RWPE1 (cell line): ENCODE results near the gene IHH.

Experiments used
- CTCF ChIA-PET: fragments of 350-600 bp; sonication (Branson Sonifier 250); formaldehyde crosslinking; extraction: SDS; loops from one replicate; lab custom pipeline; 2021; lab: Yijun Ruan, JAX
- POLR2A ChIA-PET: fragments of 400-600 bp; formaldehyde crosslinking; extraction: SDS; loops from one replicate; lab custom pipeline; 2020; ENCODE audit warnings: antibody characterized with exemption; ENCODE audit not compliant: low non-redundant PET; lab: Yijun Ruan, JAX
- DNase-seq: peaks from one replicate; pipeline ENCODE4 v3.0.0; 2012; ENCODE audit warnings: low spot score
- H3K27ac ChIP-seq: fragments of 450-650 bp; 2 replicates; pipeline ENCODE4 v1.5.1; 2017
- CTCF ChIP-seq: fragments of 450-650 bp; conservative IDR thresholded peaks from 2 replicates; pipeline ENCODE4 v1.5.1; 2017; ENCODE audit warnings: low read depth, mild to moderate bottlenecking

IHH gene

GRCh38 chr2:219010873-219011272, 49.8 kb downstream of the IHH start:
- no peak overlapping the region for H3K27ac ChIP-seq
- no peak for TF ChIP-seq CTCF
- ChIA-PET CTCF (interaction anchor here (0.6 to 1.7 kb wide), 10 partner anchors 7 to 428 kb away, joined by 3 to 18 read pairs (median 3); partner anchors contain the start of gene CNPPD1), POLR2A (no interaction called here)
- no peak for DNase-seq

- no peak overlapping the region for H3K27ac ChIP-seq
- peak; percentile 60 for DNase-seq
- TF ChIP-seq CTCF: peak; percentile 36
- ChIA-PET POLR2A (no interaction called here), CTCF (interaction anchor here (0.5 to 1.7 kb wide), 13 partner anchors 8 to 1040 kb away, joined by 3 to 18 read pairs (median 4); partner anchors contain the start of gene CNPPD1)
Measured at GRCh38 chr2:219010162-219010756, 50.5 kb downstream of the IHH start.

GRCh38 chr2:219009294-219009693, 51.4 kb downstream of the IHH start:
- TF ChIP-seq CTCF: no peak
- CTCF ChIA-PET: interaction anchor here (0.6 to 1.6 kb wide), 4 partner anchors 29 to 145 kb away, joined by 3 to 9 read pairs (median 3); no protein-coding TSS in a partner anchor
- DNase-seq: no peak
- no peak overlapping the region for H3K27ac ChIP-seq
- POLR2A ChIA-PET: no interaction called here
